ENCODE measurements around the gene PLSCR5. TPM values are rescaled to one million over a fixed set of nuclear protein-coding genes. Genes with fewer than 3 reads are reported as not detected.
A peak's percentile ranks its signal among the peaks of the same experiment; 100 is the strongest.

PLSCR5 gene
- total RNA-seq, 3 donors from 2014 or later (not counting 1 experiment from before 2014, with no cell fraction given) = not detected

GRCh38 chr3:146540236-146540635 is 64.9 kb downstream of the PLSCR5 start:
- no peak for TF ChIP-seq CTCF (IDR thresholded peaks at IDR 0.05)
- Histone ChIP-seq H3K36me3 (ENCODE audit: control insufficient read depth, insufficient read depth, low read length) (no peaks in the 10 kb centered on the region), H3K27me3 (ENCODE audit: control insufficient read depth, insufficient read depth, low read length) (no peaks in the 10 kb centered on the region), H3K4me3 (ENCODE audit: low read length) (no peak overlapping the region), H3K27ac (ENCODE audit: low read length) (no peak overlapping the region), H3K4me1 (ENCODE audit: control insufficient read depth, insufficient read depth, low read length) (peaks cover 16% of the 10 kb centered on the region), H3K9me3 (ENCODE audit: control insufficient read depth, insufficient read depth, low read length) (no peaks in the 10 kb centered on the region)
- DNase-seq (peak in 1 of 2 donors; percentile 13), ATAC-seq (no peak)
- peaks cover 61 to 68% of the 10 kb centered on the region in 2 donors for H3K4me1 Mint-ChIP-seq
- H3K4me3 Mint-ChIP-seq = no peak overlapping the region
- no peaks in the 10 kb centered on the region for H3K27me3 Mint-ChIP-seq (ENCODE audit: low read depth in 2 of 2)
- H3K9me3 Mint-ChIP-seq = no peaks in the 10 kb centered on the region
- H3K36me3 Mint-ChIP-seq = no peaks in the 10 kb centered on the region
- H3K27ac Mint-ChIP-seq = peak overlapping the region in 1 of 2 donors; percentile 97
- WGBS (ENCODE audit: insufficient coverage) = 0% methylated on average over 1 of the region's 1 CpG
- intact Hi-C loops (cut with micrococcal nuclease) = no loop called here

GRCh38 chr3:146539315-146539714 is 65.8 kb downstream of the PLSCR5 start:
- H3K27ac ChIP-seq (ENCODE audit: low read length) = no peak overlapping the region
- peaks cover 16% of the 10 kb centered on the region for H3K4me1 ChIP-seq (ENCODE audit: control insufficient read depth, insufficient read depth, low read length)
- no peak for TF ChIP-seq CTCF (IDR thresholded peaks at IDR 0.05)
- ATAC-seq = no peak
- H3K4me3 ChIP-seq (ENCODE audit: low read length) = no peak overlapping the region
- H3K4me3 Mint-ChIP-seq = no peak overlapping the region
- peak overlapping the region in 1 of 2 donors; percentile 49 for H3K27ac Mint-ChIP-seq
- H3K9me3 Mint-ChIP-seq = no peaks in the 10 kb centered on the region
- H3K9me3 ChIP-seq (ENCODE audit: control insufficient read depth, insufficient read depth, low read length) = no peaks in the 10 kb centered on the region
- no peaks in the 10 kb centered on the region for H3K27me3 Mint-ChIP-seq (ENCODE audit: low read depth in 2 of 2)
- DNase-seq = no peak
- intact Hi-C loops (cut with micrococcal nuclease) = no loop called here
- no peaks in the 10 kb centered on the region for H3K36me3 ChIP-seq (ENCODE audit: control insufficient read depth, insufficient read depth, low read length)
- no peaks in the 10 kb centered on the region for H3K27me3 ChIP-seq (ENCODE audit: control insufficient read depth, insufficient read depth, low read length)
- 83% methylated on average over 2 of the region's 3 CpGs for whole genome bisulfite sequencing (ENCODE audit: insufficient coverage)
- no peaks in the 10 kb centered on the region for H3K36me3 Mint-ChIP-seq
- peaks cover 65 to 68% of the 10 kb centered on the region in 2 donors for H3K4me1 Mint-ChIP-seq

- WGBS (ENCODE audit: insufficient coverage) = 100% methylated on average over 3 of the region's 3 CpGs
- ATAC-seq (no peak), DNase-seq (no peak)
- H3K27me3 Mint-ChIP-seq (ENCODE audit: low read depth in 2 of 2) = no peaks in the 10 kb centered on the region
- peaks cover 51 to 53% of the 10 kb centered on the region in 2 donors for H3K4me1 Mint-ChIP-seq
- H3K27ac Mint-ChIP-seq = no peak overlapping the region
- H3K27me3 ChIP-seq (ENCODE audit: control insufficient read depth, insufficient read depth, low read length) = no peaks in the 10 kb centered on the region
- H3K4me3 ChIP-seq (ENCODE audit: low read length) = no peak overlapping the region
- H3K36me3 Mint-ChIP-seq = peaks cover 8% of the 10 kb centered on the region
- H3K4me1 ChIP-seq (ENCODE audit: control insufficient read depth, insufficient read depth, low read length) = peaks cover 7% of the 10 kb centered on the region
- H3K9me3 Mint-ChIP-seq = no peaks in the 10 kb centered on the region
- H3K36me3 ChIP-seq (ENCODE audit: control insufficient read depth, insufficient read depth, low read length) = peaks cover 1% of the 10 kb centered on the region
- no peak for TF ChIP-seq CTCF (IDR thresholded peaks at IDR 0.05)
- no peak overlapping the region for H3K27ac ChIP-seq (ENCODE audit: low read length)
- no peaks in the 10 kb centered on the region for H3K9me3 ChIP-seq (ENCODE audit: control insufficient read depth, insufficient read depth, low read length)
- intact Hi-C loops (cut with micrococcal nuclease) = no loop called here
- no peak overlapping the region for H3K4me3 Mint-ChIP-seq
These were observed 67.5 kb downstream of the PLSCR5 start for GRCh38 chr3:146537603-146538002.

GRCh38 chr3:146536681-146537080 is 68.5 kb downstream of the PLSCR5 start:
- Histone ChIP-seq H3K27me3 (ENCODE audit: control insufficient read depth, insufficient read depth, low read length) (no peaks in the 10 kb centered on the region), H3K36me3 (ENCODE audit: control insufficient read depth, insufficient read depth, low read length) (peaks cover 10% of the 10 kb centered on the region), H3K4me3 (ENCODE audit: low read length) (no peak overlapping the region), H3K9me3 (ENCODE audit: control insufficient read depth, insufficient read depth, low read length) (no peaks in the 10 kb centered on the region), H3K4me1 (ENCODE audit: control insufficient read depth, insufficient read depth, low read length) (peaks cover under 1% of the 10 kb centered on the region), H3K27ac (ENCODE audit: low read length) (no peak overlapping the region)
- Mint-ChIP-seq H3K4me3 (no peak overlapping the region), H3K9me3 (no peaks in the 10 kb centered on the region), H3K27ac (peak overlapping the region in 1 of 2 donors; percentile 0), H3K27me3 (ENCODE audit: low read depth in 2 of 2) (no peaks in the 10 kb centered on the region), H3K4me1 (peaks cover 41 to 44% of the 10 kb centered on the region in 2 donors), H3K36me3 (peaks cover 8% of the 10 kb centered on the region)
- DNase-seq (no peak), ATAC-seq (no peak)
- intact Hi-C loops (cut with micrococcal nuclease) = no loop called here
- TF ChIP-seq CTCF (IDR thresholded peaks at IDR 0.05) = no peak

Measured in natural killer cell (primary cell).